GM20431 (cell line): ENCODE data around the gene BMAL2.

Experiments used
- in situ Hi-C: fragments of 300-500 bp; cut with MseI, MboI; formaldehyde crosslinking; loops from one replicate; pipeline ENCODE4 v1.15.0; 2020; ENCODE audit warnings: low sequenced_read_pairs; ENCODE audit not compliant: unreplicated experiment

Gene BMAL2

GRCh38 chr12:27332714-27333402, at the start of gene BMAL2:
Gene BMAL2 (plus strand): TSS chr12:27332836. CDS start chr12:27333073, 237 bp downstream.
- in situ Hi-C loops = no loop called here

DNA sequence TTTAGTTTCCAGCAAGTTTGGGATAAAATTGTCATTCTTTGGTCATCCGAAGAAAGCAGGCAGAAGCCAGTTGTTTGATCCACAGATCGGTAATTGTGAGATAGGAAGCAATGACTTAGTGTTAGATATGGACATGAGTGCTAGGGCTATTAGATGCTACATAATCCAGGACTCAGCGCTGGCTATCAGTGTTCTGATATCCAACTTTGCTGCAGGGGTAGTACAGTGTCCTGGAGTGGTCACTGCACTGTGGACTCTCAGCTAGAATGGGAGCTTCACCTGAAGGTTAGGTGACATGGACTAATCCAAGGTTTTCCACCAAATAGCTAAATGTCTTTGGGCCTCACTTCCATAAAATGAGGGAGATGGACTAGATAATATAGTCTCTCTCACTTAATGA, 48.6 kb upstream of the BMAL2 start:
- in situ Hi-C loops = no loop called here

- in situ Hi-C loops = no loop called here
Measured at GRCh38 chr12:27284751-27285150, 47.9 kb upstream of the BMAL2 start.

- in situ Hi-C loops = no loop called here
Measured at GRCh38 chr12:27285403-27285802, 47.2 kb upstream of the BMAL2 start.

- in situ Hi-C loops = no loop called here
Measured at GRCh38 chr12:27289414-27289813, 43.2 kb upstream of the BMAL2 start.

DNA sequence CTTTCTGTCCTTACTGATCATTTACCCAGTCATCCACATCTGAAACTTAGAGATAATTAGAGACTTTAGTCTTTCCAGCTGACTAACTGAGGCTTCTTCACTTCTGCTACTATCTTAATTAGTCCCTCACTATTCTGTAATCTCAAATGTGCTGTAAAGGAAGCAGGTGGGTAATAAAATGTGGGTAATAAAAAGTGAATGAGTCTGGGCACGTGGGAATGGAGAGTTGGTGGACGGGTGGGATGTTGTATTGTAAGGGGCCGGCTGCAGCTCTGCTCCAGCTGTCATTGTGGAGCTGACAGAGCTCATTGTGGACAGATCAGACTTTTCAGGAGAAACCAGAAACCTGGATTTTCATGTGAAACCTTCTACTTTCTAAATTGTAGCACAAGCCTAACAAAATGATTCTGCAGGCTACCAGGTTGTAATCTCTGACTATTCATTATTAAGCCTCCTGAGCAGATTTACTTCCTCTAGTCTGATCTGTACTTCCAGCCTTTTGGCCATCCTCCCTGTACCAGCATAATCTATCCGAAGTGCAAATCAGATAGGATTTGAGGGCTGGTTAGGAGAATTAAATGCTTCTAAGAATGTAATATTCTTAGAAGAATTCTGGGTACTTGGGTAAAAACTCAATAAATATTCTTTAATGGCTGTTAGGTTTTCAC, 42.0 kb upstream of the BMAL2 start:
- in situ Hi-C loops = no loop called here

GRCh38 chr12:27291862-27292261, 40.8 kb upstream of the BMAL2 start:
- in situ Hi-C loops = no loop called here

DNA sequence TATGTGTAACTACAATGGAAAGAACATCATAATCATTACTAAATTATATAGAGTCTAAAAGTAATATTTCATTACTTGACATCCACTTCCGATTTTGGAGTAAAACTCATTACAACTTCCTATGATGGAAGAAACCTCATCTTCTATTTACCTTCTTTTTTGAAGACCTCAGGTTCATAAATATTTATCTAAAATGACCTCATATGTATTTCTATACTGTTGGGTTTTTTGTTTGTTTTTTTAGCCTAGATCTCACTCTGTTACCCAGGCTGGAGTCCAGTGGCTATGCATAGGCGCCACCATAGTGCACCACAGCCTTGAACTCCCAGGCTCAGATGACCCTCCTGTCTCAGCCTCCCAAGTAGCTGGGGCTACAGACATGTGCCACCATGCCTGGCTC, 39.9 kb upstream of the BMAL2 start:
- in situ Hi-C loops = no loop called here

DNA sequence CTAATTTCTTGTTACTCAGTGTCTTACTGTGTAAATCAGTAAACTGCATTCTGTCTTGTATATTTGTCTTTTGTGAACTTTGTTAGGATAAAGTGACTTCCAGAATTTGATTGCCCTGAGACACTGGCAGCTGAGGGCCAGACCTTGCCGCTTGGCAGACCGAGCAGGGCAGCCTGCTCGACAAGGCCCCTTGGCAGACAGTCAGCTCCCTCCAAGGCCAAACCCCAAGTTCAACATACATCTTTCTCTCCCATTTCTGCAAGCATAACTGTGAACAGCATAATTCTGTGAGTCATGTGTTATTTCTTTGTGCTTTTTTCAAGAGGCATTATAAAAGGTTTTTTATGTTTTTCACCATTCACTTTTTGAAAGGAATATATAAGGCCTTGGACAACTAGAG, 39.2 kb upstream of the BMAL2 start:
- in situ Hi-C loops = no loop called here

DNA sequence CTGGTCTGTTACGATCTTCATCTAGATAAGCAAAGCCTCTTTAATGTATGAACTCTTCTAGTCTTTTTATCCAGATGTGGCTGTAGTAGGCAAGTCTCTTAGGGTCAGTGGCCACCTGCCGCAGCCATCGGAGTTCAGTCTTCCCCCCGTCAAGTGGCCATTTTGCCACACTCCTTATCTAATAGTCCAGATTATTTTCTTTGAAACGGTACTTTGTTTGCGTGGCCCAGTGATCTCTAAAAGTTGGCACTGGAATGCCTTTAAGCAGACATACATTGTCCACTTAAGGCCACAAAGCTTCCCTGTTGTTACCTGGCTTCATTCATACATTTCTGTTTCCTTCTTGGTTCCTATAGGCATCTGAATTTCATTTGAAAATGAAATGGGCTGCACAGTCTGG, 36.0 kb upstream of the BMAL2 start:
- in situ Hi-C loops = no loop called here

DNA sequence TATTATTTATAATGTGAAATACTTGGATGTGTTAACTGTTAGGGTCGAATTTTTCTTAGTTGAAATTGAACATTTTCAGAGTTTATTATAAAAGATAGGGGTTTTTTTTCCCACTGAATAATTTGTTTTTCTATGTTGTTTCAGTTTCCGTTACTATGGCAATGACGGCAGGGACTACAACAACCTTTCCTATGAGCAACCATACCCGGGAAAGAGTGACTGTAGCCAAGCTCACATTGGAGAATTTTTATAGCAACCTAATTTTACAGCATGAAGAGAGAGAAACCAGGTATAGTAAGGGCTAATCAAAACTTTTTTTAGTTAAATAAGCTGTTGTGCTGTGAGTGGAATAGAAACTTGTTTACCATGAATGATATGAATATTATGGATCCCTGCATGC, 35.1 kb upstream of the BMAL2 start:
- in situ Hi-C loops = no loop called here

GRCh38 chr12:27299102-27299501, 33.5 kb upstream of the BMAL2 start:
- in situ Hi-C loops = no loop called here

GRCh38 chr12:27300226-27300625, 32.4 kb upstream of the BMAL2 start:
- in situ Hi-C loops = loop anchor here (25.0 kb wide), 2 partner anchors 163 to 263 kb away; no protein-coding TSS in a partner anchor

DNA sequence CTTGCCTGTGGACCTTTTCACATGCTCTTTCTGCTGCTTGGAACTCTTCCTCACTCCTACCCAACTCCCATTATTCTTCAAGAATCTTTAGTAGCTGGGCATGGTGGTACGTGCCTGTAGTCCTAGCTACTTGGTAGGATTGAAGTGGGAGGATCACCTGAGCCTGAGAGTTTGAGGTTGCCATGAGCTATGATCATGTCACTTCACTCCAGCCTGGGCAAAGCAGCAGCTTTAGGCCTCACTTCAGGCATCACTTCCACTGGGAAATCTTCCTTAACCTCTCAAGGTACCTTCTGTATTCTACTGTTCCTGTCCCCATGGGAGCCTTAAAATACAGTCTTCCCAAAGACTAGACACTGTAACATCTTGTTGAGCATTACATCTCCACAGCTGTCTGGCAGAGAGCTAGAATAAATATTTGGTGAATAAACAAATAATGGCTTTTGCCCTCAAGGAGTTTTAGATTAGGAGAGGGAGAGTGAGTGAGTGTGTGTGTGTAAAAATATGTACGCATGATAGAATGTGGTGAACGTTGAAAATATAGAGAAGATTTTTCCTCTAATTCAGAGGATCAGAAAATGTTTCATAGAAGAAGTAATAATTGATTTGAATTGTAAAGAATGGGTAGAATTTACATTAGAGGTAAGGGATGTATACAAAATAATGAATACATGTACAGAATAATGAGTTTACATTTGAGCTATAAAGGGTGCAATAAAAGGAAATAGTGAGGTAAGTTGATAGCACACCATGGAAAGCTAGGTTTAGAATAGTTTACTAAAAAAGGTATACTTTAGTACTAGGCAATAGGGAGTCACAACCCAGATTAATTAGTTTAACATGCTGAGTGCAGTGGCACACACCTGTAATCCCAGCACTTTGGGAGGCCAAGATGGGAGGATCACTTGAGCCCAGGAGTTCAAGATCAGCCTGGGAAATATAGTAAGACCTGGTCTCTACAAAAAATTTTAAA, 29.2 kb upstream of the BMAL2 start:
- in situ Hi-C loops = loop anchor here (25.0 kb wide), 2 partner anchors 166 to 266 kb away; no protein-coding TSS in a partner anchor

- in situ Hi-C loops = loop anchor here (25.0 kb wide), 2 partner anchors 168 to 268 kb away; no protein-coding TSS in a partner anchor
Measured at GRCh38 chr12:27304856-27305255, 27.8 kb upstream of the BMAL2 start.

DNA sequence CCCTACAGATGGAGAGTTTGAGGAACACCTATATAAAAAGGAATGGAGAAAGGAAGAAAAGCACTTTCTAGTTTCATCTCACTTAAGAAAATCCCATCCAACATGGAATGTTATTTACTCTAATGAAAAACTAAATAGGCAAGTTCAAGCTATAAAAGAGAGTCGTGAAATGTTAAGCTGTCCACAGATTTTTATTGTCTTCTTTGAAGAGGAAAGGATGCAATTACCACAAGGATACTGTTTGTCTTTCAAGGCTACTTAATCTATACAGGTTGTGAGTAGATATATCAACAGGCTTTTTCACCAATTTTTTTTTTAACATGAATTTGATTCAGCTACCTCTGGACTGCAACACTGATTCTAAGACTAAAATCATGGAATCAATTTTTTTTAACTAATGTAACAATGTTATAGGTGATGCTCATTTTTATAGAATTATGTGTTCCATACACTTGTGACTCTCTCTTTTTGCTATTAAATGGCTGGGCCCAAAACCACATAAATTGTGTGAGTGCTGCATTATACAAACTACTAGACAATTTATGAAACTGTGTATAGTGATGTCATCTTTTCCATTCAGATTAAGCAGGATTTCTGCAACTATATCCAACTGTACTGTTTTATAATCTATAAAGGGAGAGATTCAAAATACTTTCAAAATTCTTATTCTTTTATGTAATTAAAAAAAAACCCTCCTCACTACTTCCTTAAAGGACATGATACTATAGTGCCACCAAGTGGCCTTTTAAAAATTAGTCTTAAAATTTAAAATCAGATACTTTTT, 26.8 kb upstream of the BMAL2 start:
- in situ Hi-C loops = loop anchor here (25.0 kb wide), 2 partner anchors 169 to 269 kb away; no protein-coding TSS in a partner anchor

DNA sequence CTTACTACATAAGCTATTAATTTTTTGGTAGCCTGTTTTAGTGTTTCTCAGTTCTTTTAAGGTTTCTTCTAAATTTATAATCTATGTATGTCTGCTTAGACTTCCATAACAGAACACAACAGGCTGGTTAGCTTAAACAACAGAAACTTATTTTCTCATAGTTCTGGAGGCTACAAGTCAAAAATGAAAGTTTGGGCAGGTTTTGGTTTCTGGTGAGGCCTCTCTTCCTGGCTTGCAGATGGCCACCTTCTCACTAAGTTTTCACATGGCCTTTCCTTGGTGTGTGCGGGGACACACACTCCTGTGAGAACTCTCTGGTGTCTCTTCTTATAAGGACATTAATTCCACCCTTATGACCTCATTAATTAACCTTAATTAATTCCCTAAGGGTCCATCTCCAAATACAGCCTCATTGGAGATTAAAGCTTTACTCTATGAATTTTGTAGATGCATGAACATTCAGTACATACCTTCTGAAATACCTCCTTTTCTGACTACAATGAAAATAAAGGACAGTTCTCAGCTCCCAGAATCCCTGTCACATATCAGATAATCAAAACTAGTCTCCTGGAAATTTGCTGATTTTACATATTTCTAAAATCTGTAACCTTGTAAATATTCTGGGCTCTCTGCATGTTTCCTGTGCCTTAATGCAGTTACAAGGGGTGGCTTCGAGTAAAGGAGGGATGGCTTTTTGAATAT, 23.2 kb upstream of the BMAL2 start:
- in situ Hi-C loops = loop anchor here (25.0 kb wide), 2 partner anchors 172 to 272 kb away; no protein-coding TSS in a partner anchor

- in situ Hi-C loops = loop anchor here (25.0 kb wide), 2 partner anchors 173 to 273 kb away; no protein-coding TSS in a partner anchor
Measured at GRCh38 chr12:27309995-27310315, 22.7 kb upstream of the BMAL2 start.

DNA sequence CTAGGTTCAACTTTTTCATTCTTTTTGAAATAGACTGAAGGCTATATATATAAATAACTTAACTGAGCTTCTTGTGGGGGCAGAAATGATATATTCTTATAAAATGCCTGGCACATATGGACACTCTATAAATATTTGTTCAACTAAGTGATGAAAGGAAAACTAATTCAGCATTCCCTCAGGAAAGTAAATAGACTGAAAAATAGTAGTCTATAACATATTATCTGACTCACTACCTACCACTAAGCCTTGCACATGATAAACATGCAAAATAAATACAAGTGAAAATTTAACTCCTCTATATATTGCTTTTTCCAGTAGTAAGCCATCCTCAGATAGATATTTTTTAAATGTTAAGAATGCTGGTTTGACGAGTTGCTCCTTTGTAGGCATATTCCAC, 15.7 kb upstream of the BMAL2 start:
- in situ Hi-C loops = loop anchor here (25.0 kb wide), 2 partner anchors 180 to 280 kb away; no protein-coding TSS in a partner anchor
